ENCODE results near the gene POC5.
"Not testable (repeated sequence)": the region's sequence is repeated elsewhere in the genome, so short reads cannot be mapped to it uniquely, and the experiment has no call there.

The POC5 gene

DNA sequence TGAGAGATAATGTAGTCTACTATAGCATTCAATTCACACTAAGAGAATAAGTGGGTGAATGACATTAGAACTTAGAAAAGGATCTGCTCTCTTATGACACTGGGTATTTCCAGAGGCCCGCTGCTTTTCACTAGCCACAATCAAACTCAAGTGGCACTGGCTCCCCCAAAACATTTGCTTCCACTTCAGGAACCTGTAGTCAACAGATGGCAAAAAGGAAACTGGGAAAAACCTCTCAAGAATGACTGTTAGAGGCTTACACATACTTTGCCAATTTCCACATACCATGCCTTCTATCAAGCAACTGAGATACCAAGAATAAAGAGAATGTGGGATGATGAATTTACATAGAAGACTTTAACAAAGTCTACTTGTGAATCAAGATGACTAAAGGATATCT is 11.2 kb downstream of the POC5 start:
- no peak for DNase-seq (ENCODE audit: low spot score)
- no peak for TF ChIP-seq CTCF (IDR thresholded peaks at IDR 0.05; ENCODE audit: extremely low read depth, missing control alignments)

GRCh38 chr5:75701856-75702255 is 15.4 kb downstream of the POC5 start:
- no peak for DNase-seq (ENCODE audit: low spot score)
- no peak for TF ChIP-seq CTCF (IDR thresholded peaks at IDR 0.05; ENCODE audit: extremely low read depth, missing control alignments)

- not testable (repeated sequence) for DNase-seq (ENCODE audit: low spot score)
These were observed 21.5 kb downstream of the POC5 start for GRCh38 chr5:75695472-75696351.

GRCh38 chr5:75694781-75695180 is 22.5 kb downstream of the POC5 start:
- no peak for TF ChIP-seq CTCF (IDR thresholded peaks at IDR 0.05; ENCODE audit: extremely low read depth, missing control alignments)
- DNase-seq (ENCODE audit: low spot score): no peak

DNA sequence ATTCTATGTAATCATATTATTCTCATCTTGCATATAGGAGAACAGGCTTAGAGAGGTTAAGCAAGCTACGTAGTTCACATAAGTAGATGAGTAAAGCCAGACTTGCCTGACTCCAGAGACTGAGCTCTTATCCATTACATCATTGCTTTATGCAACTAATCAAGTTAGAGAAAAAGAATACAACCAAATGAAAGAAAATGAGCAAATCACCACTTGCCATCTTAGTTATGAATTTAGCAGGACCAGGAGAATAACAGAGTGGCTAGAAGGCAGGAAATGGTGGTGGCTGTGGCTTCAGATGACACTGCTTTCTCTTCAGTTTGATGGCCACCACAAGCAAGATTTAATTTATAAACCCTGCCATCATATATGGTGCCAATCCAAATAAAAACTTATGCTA is 26.6 kb downstream of the POC5 start:
- no peak for DNase-seq (ENCODE audit: low spot score)
- no peak for TF ChIP-seq CTCF (IDR thresholded peaks at IDR 0.05; ENCODE audit: extremely low read depth, missing control alignments)

DNA sequence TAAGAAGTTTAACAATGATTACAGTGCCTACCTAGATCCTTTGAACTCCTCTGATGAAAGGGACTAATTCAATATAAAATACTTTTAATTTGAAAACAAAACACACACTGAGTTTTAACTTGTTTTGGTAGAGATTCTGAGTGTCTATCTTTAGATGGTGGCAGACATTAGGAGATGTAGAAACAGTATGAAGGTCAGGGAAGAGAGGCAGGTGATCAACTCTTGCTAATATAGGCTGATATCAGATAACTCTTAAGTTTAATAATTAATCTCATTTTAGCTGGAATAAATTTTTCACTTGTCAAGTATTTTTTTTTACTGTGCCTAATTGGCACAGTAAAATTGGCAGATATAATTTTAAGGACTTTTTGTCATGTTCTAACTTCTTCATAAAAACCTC is 30.8 kb downstream of the POC5 start:
- DNase-seq (ENCODE audit: low spot score): no peak
- no peak for TF ChIP-seq CTCF (IDR thresholded peaks at IDR 0.05; ENCODE audit: extremely low read depth, missing control alignments)

- DNase-seq (ENCODE audit: low spot score): no peak
- no peak for TF ChIP-seq CTCF (IDR thresholded peaks at IDR 0.05; ENCODE audit: extremely low read depth, missing control alignments)
These were observed 32.1 kb downstream of the POC5 start for GRCh38 chr5:75685141-75685540.
